COLO668 (cell line): ENCODE data around the gene EIF5A2.
A peak's percentile ranks its signal among the peaks of the same experiment; 100 is the strongest.
"Not testable (repeated sequence)": the region's sequence is repeated elsewhere in the genome, so short reads cannot be mapped to it uniquely, and the experiment has no call there.

Source experiments
- DNase-seq: peaks from one replicate; lab custom pipeline; 2025; ENCODE audit not compliant: unreplicated experiment; lab: John Stamatoyannopoulos, UW

EIF5A2 gene

GRCh38 chr3:170908235-170909116, at the start of gene EIF5A2:
EIF5A2 (minus strand) TSS chr3:170908637; CDS start chr3:170907806, 831 bp downstream.
- DNase-seq, result peak; percentile 85

GRCh38 chr3:170956647-170957046, 48.2 kb upstream of the EIF5A2 start:
- no peak for DNase-seq

- no peak for DNase-seq
These were observed 45.3 kb upstream of the EIF5A2 start for GRCh38 chr3:170953736-170954135.

- DNase-seq, result no peak
These were observed 44.8 kb upstream of the EIF5A2 start for GRCh38 chr3:170953229-170953628.

- no peak for DNase-seq
These were observed 40.8 kb upstream of the EIF5A2 start for GRCh38 chr3:170949211-170949610.

GRCh38 chr3:170947018-170947769, 38.8 kb upstream of the EIF5A2 start:
- no peak for DNase-seq

- no peak for DNase-seq
These were observed 33.6 kb upstream of the EIF5A2 start for GRCh38 chr3:170942011-170942410.

GRCh38 chr3:170941551-170941950, 33.1 kb upstream of the EIF5A2 start:
- DNase-seq, result no peak

GRCh38 chr3:170933039-170933438, 24.6 kb upstream of the EIF5A2 start:
- DNase-seq, result not testable (repeated sequence)

GRCh38 chr3:170923553-170923952, 15.1 kb upstream of the EIF5A2 start:
- not testable (repeated sequence) for DNase-seq

GRCh38 chr3:170918715-170919114, 10.3 kb upstream of the EIF5A2 start:
- no peak for DNase-seq

- DNase-seq, result no peak
These were observed 6.3 kb upstream of the EIF5A2 start for GRCh38 chr3:170914690-170915089.

- no peak for DNase-seq
These were observed 5.8 kb upstream of the EIF5A2 start for GRCh38 chr3:170914212-170914611.

- DNase-seq, result no peak
These were observed 2.6 kb upstream of the EIF5A2 start for GRCh38 chr3:170911051-170911450.

- no peak for DNase-seq
These were observed 2.1 kb upstream of the EIF5A2 start for GRCh38 chr3:170910542-170910941.

- DNase-seq, result no peak
These were observed 879 bp upstream of the EIF5A2 start for GRCh38 chr3:170909129-170909903.

- DNase-seq, result no peak
These were observed 701 bp downstream of the EIF5A2 start for GRCh38 chr3:170907637-170908234.

- DNase-seq, result no peak
These were observed 2.6 kb downstream of the EIF5A2 start for GRCh38 chr3:170905862-170906261.

- DNase-seq, result no peak
These were observed 5.3 kb downstream of the EIF5A2 start for GRCh38 chr3:170903123-170903522.

- DNase-seq, result no peak
These were observed 9.0 kb downstream of the EIF5A2 start for GRCh38 chr3:170899455-170899854.

GRCh38 chr3:170897978-170898377, 10.5 kb downstream of the EIF5A2 start:
- DNase-seq, result no peak
